Stimulated activated CD4-positive, alpha-beta T cell treated with anti-CD3 and anti-CD28 coated beads, Interleukin-1b, Interleukin-23, amount 100 ng/mL, for 4 hours (primary cell): Measurements from ENCODE around the gene NDST1.
"Not testable (repeated sequence)": the region's sequence is repeated elsewhere in the genome, so short reads cannot be mapped to it uniquely, and the experiment has no call there.

Experiments used
- DNase-seq, 2 donors: peaks; one replicate each; pipeline ENCODE4 v3.0.0-alpha.2; 2020; ENCODE audit warnings: low read depth in 2 of 2

NDST1 gene

DNA sequence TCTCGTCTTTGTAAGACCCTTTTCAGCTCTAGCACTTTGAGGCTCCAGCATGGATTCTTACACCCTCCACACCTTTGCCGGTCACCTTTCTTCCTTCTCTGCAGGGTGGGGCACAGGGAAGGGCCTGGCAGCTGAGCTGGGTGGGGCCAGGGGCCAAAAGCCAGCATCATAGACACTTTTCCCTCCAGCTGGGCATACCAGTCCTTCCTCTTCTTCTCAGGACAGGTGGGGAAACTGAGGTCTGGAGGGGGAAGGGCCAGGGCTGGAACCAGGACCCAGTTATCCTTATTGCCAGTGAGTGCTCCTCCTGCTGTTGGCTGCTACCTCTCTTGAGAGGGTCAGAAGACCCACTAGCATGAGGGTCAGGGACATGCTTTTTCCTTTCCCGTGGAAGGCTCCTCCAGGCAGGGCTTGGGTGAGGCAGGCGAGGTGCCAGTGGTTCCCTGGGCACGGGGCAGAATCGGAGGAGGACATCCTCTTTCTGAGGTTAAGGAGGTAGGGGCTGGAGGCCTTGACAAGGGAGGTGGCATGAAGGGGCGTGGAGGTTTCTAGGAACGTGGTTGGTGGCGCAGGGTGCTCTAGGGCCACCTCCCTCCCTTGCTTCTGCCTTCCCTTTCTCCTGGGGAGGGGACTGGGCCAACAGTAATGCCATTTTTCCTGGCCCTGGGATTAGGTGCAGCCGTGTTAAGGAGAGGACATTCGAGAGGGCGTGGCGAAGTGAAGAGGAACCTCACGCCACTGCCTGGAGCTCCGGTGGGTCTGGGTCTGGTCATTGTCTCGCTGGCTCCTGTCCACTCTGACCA, at the start of gene NDST1:
NDST1 (plus strand) TSS at position 658 of the 803 bp plus-strand sequence. CDS start 13,124 bp downstream, outside the sequence.
- DNase-seq, result no peak

DNA sequence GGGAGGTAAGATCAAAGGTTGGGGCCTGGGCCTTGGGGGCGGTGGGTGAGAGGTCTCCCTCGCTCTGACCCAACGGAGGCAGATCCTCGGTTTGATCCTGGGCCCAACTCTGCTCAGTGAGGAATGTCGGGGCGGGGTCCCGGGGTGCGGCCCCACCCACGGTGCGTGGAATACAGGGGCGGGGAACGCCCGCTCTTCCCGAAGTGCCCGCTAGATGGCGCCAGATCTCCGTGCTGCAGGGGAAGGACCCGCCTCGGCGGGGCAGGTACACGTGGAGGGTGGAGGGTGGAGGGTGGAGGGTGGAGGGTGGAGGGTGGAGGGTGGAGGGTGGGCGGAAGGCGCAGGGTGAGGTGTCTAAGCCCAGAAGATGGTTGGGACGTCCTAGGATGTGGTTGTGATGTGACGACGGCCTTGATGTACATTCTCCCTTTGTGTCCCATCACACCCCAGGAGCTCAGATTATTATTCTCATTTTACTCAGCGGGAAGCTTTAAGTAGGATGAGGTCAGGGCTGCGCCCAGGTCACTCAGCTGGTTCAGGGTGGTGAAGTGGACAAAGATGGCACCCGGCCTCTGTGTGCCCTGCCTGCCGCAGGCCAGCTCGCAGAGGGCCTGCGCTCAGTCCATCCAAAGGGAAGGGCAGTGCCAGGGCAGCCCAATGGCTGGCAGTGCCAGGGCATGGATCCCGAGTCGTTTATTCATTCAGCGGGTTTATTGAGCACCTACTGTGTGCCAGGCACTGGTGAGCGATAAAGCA, 49.0 kb upstream of the NDST1 start:
- DNase-seq, result peak; percentile 87 to 93

DNA sequence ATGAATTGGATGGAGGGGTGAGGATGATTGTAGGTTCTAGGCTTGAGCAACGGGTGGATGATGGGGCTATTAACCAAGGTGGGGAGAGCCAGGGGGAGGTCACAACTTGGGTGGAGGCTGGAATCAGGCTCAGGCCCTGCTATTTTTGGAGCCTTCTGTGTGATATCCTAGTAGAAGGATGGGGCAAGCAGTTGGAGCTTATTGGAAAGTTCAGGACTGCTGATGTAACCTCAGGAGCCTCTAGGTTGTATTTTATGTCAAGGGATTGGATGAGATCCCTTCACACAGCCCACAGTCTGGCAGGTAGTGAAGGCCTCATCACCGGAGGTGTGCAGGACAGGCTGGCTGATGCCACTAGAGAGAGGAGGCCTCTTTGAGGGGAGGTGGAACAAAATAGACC, 47.1 kb upstream of the NDST1 start:
- no peak for DNase-seq

DNA sequence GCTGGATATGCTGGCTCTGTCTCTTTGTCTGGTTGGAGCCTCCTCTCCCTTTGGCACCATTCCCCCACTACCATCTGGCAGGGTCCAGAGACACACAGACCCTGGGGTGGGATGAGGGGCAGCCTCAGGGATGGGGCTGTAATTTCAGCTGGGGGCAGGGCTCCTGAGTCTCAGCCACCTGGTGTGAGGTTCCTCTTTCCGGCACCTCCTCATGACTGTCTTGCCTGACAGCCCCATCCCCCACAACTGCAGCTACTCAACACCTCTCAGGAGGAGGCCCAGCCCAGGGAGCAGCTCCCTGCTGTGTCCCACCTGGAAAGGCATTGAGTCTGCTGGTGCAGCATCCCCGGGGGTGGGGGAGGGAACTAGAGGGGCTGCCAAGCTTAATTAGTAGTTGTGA, 46.7 kb upstream of the NDST1 start:
- DNase-seq, result no peak

DNA sequence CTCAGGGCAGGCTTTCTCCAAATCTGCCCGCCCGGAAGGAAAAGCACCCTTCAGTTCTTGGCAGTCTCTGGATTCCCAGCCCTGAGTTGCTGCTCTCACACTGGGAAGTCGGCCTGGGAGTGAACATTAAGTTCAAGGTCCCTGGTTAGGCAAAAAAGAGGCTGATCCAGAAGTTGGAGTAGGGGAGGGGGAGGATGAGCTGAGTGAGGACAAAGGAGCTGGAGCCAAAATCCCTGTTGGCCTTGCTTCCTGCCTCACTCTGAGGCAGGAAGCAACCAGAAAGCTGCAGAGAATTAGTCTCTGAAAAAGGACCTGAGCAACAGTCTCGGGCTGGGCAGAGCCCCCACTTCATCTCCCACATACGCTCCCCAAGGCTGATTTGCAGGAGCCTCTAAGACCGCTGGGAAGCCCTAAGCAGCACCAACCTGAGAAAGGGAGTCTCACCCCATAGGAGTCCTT, 43.3 kb upstream of the NDST1 start:
- DNase-seq, result no peak

DNA sequence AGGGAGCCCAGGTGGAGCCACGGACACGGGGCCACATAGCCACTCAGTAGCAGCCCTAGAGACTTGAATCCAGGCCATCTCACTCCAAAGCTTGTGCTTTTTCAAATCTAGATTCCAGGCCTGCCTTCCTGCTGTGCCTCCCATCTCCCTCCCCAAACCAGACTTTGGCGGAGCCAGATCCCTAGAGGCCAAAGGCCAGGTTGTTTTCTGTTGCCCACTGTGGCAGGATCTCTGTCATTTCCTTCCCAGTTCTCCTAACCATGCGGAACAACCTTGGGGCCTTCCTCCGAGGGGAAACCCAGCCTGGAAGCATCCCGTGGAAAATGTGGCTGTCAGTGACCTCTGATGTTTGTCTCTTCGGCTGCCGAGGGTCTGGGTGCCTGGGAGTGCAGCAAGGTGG, 42.0 kb upstream of the NDST1 start:
- no peak for DNase-seq

DNA sequence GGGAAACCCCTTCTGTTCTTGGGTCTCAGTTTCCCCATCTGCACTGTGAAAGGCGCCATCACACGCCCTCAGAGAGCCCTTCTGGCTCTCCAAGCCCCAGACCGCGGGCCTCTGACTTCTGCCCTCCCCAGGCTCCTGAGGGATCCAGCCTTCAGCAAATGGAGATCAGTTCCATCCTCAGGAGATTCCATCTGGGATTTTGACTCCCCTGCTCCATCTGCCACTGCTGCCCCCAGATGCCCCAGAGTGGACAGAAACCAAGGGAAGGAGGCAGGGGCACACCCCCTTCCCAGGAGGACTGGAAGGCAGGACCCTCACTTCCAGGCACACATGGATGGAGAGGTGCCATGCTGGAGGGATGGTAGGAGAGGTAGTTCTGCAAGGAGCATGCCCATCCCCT, 39.7 kb upstream of the NDST1 start:
- no peak for DNase-seq

DNA sequence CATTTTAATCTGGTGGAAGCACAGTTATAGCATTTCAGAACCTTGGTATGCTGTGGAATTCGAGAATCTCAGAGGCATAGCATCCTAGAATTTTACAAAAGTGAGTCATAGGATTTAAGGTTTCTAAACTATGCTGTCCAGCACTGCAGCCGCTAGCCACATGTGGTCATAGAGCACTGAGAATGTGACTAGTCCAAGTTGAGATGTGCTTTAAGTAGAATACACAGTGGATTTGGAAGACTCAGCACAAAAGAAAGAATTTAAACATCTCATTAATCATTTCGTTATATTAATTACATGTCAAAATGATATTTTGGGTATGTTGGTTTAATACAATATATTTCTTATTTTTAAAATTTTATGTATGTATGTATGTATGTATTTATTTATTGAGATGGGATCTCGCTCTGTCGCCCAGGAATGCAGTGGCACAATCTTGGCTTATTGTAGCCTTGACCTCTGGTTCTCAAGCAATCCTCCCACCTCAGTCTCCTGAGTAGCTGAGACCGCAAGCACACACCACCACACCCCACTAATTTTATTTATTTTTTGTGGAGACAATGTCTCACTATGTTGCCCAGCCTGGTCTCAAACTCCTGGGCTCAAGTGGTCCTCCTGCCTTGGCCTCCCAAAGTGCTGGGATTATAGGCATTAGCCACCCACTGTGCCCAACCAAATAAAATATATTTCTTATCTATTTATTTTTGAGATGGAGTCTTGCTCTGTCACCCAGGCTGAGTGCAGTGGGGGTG, 38.0 kb upstream of the NDST1 start:
- no peak for DNase-seq

DNA sequence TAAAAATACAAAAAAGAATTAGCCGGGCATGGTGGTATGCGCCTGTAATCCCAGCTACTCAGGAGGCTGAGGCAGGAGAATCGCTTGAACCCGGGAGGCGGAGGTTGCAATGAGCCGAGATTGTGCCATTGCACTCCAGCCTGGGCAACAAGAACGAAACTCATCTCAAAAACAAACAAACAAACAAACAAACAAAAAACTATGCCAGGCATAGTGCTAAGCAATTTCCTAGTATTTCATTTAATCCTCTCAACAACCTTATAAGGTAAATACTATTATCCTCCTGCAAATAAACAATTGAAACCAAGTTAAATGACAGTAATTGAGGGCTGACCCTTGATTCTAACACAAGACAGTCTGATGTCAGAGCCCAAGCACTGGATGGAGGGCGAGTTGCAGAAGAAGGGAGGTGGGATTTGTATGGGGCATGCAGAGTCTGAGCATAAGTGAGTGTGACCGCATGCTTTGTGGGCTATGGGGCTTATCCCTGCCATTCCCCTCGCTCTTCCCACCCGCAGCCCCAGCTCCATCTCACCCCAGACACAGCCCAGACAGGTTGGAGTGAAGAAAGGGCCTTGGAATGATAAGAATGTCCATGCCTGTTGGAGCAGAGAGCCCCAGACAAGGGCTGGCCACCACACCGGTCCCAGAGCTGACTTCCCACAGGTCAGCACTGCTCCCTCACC, 34.1 kb upstream of the NDST1 start:
- no peak for DNase-seq

DNA sequence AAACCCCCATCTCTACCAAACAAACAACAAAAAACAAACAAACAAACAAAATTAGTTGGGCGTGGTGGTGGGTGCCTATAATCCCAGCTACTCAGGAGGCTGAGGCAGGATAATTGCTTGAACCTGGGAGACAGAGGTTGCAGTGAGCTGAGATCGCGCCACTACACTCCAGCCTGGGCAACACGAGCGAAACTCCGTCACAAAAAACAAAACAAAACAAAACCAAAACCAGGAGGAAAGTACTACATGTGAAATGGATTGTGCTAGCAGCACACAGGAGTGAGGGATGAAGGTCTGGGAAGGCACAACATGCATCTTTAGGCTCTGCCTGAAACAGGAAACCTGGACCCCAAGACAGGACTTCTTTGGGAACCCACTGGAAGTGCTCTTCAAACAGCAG, 31.4 kb upstream of the NDST1 start:
- not testable (repeated sequence) for DNase-seq

DNA sequence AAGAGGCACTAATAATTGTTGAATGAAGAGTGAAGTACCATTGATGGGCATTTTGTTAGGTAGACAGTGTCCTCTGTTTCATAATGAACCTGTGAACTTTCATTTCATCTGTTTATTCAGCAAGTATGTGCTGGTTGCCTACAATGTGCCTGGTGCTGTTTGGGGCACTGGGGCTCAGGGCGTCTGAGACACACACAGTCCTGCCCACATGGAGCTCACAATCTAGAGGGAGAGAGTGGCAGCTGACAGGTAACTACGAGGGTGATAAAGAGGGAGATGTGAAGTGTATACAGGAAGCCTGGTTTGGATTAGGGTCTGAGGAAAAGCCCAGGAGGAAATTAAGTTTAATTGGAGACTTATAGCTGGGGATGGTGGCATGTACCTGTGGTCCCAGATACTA, 28.5 kb upstream of the NDST1 start:
- no peak for DNase-seq

DNA sequence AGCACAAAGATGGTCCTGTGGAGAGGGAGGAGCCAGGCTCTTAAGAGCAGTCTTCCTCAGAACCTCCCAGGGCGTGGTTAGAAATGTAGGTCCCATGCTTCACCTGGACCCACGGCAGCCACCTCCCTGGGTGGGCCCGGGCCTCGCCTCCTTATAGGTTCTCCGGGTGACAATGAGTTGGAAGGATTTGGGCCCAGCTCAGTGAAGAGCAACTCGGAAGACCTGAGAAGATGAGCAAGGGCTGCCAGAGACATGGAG, 26.3 kb upstream of the NDST1 start:
- no peak for DNase-seq

DNA sequence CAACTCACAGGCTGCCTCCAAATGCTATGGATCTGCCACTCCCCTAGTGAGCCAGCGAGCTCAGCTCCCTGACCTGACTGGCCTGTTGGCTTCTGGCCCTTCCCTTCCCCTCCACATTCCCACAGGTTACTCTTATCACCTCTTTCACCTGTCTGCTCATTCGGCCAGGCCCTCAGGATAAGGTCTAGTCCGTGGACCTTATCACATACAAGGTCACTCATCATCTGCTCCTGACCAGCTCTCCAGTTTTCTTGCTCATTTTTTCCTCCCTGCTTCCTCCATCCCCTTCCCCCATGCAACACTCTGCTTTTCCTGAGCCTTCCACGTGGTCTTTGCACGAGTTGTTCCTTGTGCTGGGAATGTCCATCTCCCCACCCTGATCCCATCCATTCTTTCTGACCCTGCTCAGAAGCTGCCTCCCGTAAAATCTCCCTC, 25.9 kb upstream of the NDST1 start:
- no peak for DNase-seq

DNA sequence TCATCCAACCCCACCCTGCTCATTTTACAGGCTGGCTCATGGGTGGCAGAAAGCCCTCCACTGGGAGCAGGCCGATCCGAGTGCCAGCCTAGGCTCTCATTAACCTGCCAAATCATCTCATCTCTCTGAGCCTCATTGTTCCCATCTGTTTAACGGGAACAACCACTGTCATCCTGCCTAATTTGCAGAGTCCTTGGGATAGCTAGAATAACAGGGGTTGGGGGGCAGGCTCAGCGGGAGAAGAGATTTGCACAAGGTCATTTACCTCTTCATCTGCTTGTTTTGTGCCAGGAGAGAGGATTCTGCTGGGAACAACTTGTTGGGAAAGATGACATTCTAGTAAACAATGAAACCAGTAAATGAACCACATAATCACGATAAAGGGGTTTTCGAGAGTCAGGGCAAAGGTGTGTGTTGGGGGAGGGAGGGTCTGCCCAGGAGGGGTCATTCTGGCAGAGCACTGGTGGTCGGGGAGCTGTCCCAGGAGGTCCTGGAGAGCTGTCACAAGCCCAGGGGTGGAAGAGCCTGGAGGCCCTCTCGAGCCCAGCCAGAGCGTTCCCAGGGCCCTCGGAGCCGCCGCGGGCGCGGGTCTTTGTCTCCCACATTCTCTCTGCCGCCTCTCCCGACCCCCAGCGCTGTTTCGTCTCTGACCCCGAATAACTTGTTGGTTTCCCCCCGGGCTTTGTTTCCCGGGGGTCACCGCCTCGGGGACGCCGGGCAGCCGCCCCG, 22.8 kb upstream of the NDST1 start:
- no peak for DNase-seq

DNA sequence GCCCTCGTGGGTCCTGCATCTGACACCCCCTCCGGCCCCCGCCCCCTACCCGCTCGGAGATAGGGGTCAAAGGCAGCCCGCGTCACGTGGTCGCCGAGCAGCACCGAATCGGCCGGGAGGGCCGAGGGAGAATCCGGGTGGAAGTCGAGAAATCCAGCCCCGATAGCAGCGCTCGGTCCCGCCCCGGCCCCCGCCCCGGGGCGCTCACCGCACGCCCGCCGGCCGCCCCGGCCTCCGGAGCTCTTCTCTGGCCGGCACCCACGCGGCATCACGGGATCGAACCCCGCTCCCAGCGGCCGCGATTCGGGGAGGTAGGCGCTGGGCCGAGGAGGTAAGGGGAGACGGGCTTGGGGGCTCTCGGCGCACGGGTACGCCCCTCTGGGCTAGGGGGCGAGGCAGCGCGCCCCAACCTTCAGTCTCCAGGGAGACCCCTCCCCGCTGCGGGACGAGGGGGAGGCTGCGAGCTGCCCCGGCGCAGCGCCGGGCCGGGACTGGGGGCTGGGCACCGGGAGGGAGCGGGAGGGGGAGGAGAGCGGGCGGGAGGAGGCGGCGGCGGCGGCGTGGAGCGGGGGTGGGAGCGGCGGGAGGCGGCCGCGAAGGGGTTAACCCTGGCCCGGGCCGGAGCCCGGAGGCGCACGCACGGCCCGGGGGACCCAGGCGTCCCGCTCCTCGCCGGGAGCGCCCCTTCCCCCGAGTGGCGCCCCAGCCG, 22.1 kb upstream of the NDST1 start:
- peak; percentile 18 to 36 for DNase-seq

DNA sequence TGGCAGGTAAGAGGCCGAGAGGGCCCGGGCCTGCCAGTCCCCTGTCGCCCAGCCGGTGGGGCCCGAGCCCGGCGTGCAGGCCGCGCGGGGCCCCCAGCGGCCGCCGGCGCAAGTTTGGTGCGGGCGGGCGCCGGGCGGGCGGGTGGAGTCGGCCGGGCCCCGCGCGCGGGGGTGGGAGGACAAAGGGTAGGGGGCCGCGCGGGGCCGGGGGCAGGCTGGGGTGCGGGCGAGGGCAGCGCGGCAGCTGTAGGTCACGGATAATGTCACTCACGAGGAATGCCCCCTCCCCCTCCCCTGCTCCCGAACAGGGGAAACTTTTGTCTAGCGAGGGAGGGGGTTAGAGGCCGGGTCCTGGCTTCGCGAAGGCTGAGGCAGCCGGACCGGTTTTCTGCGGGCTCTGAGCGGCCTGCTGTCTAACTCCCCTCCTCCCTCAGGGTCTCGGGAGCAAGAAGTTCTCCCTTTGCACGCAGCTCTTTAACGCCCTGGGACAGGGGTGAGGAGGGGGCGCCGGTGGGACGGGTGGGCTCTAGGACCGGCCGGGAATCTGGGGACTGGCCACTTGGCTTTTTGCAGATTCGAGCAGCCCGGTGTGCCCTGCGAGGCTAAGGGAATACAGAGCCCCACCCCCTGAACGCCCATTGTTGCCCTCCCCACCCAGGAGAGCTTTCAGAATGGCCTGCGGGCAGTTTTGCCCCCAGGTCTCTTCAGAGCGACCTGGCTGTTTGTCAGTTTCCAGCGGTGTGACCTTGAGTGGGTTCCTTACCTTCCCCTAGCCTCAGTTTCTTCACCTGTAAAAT, 21.3 kb upstream of the NDST1 start:
- peak; percentile 15 to 52 for DNase-seq

DNA sequence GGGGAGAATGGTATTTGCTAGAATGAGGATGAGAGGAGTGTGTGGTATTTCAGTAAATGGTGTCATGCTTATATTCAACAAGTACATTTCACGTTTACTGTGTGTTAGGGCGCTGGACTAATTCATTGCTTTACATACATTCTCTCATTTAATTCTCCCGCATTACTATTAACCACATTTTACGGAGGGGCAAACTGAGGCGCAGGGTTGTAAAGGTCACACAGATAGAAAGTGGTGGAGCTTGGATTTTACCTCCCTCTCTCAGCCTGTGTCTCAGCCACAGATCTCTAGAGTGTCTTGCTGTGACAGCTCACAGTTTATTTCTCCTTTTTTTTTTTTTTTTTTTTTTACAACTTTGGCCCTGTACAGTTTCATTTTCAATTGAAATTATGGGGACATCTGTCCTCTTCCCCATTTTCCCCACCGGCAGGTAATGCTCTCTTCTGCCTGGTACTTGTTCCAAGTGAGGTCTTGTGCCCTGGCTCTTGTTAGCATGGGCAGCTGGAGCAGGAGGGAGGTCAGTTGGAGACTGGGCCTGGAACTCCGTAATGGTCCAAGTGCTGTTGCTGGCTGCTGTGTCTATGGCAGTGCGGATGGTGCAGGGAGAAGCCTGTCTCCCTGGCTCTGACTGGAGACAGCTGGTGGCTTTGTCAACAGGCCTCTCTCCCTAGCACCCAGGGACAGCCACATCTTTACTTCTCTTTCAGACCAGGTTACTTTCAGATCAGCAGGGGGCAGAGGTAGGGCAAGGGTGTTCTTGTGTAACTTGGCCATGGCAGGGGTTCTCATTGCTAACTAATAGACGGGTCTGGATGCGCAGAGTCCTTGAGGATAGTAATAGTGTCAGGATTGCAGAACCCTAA, 20.5 kb upstream of the NDST1 start:
- no peak for DNase-seq

DNA sequence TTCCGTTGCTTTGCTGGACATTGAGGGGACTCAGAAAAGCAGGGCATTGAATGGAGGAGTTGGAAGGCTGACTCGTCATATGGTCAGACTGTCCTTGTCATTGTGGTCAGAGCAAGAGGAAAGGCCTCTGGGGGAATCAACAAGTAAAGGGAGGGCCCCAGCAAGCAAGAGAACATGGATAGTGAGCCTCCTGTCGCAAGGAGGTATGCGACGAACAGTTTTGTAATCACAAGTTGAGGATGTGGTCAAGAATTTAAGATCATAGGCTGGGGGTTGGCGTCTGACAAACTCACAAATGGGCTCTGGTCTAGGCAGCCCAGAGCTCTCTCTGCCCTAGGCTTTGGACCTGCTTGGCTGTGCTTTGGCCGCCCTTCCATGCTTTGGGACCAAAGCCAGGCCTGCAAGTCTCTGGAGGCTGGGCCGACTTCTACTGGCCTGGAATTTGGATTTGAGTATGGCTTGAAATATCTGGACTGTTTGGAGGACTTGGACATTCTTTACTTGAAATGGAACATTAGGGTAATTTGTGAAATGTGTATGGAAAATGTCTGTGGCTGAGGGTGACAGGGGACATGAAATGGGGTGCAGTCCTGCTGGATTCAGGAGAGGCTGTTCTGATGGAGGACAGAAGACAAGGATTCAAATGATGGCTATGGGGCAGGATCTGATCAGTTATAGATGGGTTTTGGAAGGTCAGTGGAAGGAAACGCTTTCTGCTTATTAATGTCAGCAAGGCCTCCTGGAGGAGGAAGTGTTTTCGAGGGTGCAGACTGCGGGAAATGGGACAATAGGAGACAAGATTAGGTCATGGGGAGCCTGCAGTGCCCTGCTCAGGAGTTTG, 19.2 kb upstream of the NDST1 start:
- no peak for DNase-seq
